Left kidney (tissue), 2 donors: ENCODE results near the gene SIK3. TPM values are rescaled to one million over a fixed set of nuclear protein-coding genes. Genes with fewer than 3 reads are reported as not detected.
"Not testable (repeated sequence)": the region's sequence is repeated elsewhere in the genome, so short reads cannot be mapped to it uniquely, and the experiment has no call there.

Source experiments
- DNase-seq: peaks from one replicate; pipeline ENCODE4 v3.0.0-alpha.2; 2013
- polyA plus RNA-seq: library from polyadenylated mRNA; unstranded; fragments of 120-200 nt; gene quantifications from one replicate; pipeline ENCODE4 v1.2.1, GENCODE V29; 2013; ENCODE audit not compliant: insufficient read length

Gene SIK3
- polyA plus RNA-seq, 1 donor, result 47.6 TPM

GRCh38 chr11:117076941-117077691, 21.1 kb downstream of the SIK3 start:
- DNase-seq, result no peak

- DNase-seq, result no peak
These were observed 23.0 kb downstream of the SIK3 start for GRCh38 chr11:117075186-117075585.

- no peak for DNase-seq
These were observed 24.1 kb downstream of the SIK3 start for GRCh38 chr11:117074119-117074518.

GRCh38 chr11:117073539-117073938, 24.7 kb downstream of the SIK3 start:
- no peak for DNase-seq

GRCh38 chr11:117072517-117073461, 25.4 kb downstream of the SIK3 start:
- DNase-seq, result no peak

GRCh38 chr11:117071344-117071787, 26.9 kb downstream of the SIK3 start:
- DNase-seq, result no peak

- no peak for DNase-seq
These were observed 28.2 kb downstream of the SIK3 start for GRCh38 chr11:117070016-117070415.

GRCh38 chr11:117068303-117068860, 29.8 kb downstream of the SIK3 start:
- DNase-seq, result no peak

GRCh38 chr11:117066959-117067358, 31.3 kb downstream of the SIK3 start:
- no peak for DNase-seq

- DNase-seq, result no peak
These were observed 34.0 kb downstream of the SIK3 start for GRCh38 chr11:117064275-117064674.

- no peak for DNase-seq
These were observed 35.7 kb downstream of the SIK3 start for GRCh38 chr11:117062498-117062897.

- no peak for DNase-seq
These were observed 37.0 kb downstream of the SIK3 start for GRCh38 chr11:117061256-117061655.

- DNase-seq, result no peak
These were observed 38.5 kb downstream of the SIK3 start for GRCh38 chr11:117059611-117060148.

- no peak for DNase-seq
These were observed 39.4 kb downstream of the SIK3 start for GRCh38 chr11:117058761-117059261.

- DNase-seq, result no peak
These were observed 40.5 kb downstream of the SIK3 start for GRCh38 chr11:117057727-117058126.

- no peak for DNase-seq
These were observed 40.9 kb downstream of the SIK3 start for GRCh38 chr11:117057317-117057716.

- no peak for DNase-seq
These were observed 42.8 kb downstream of the SIK3 start for GRCh38 chr11:117055469-117055868.

GRCh38 chr11:117054382-117054781, 43.8 kb downstream of the SIK3 start:
- DNase-seq, result no peak

GRCh38 chr11:117052196-117053149, 45.8 kb downstream of the SIK3 start:
- no peak for DNase-seq

GRCh38 chr11:117050121-117050520, 48.1 kb downstream of the SIK3 start:
- DNase-seq, result not testable (repeated sequence)

GRCh38 chr11:117046627-117047026, 51.6 kb downstream of the SIK3 start:
- not testable (repeated sequence) for DNase-seq
